IMR-90 (cell line): ENCODE data around the gene ZNF385B. TPM values are rescaled to one million over a fixed set of nuclear protein-coding genes. Genes with fewer than 3 reads are reported as not detected.

Source experiments
- ATAC-seq: fragments of 200-7000 bp; cut with Tn5 transposase; 2 replicates; pipeline ENCODE4 v1.9.1; 2020; ENCODE audit warnings: low read depth, mild to moderate bottlenecking, moderate library complexity
- BruUV-seq: library from RNA; stranded (reverse); fragments of 400-500 nt; replicated peaks from 2 replicates; lab custom pipeline; 2021; lab: Mats Ljungman, UMichigan
- CTCF ChIA-PET: fragments of 300-600 bp; formaldehyde crosslinking; extraction: SDS; loops from one replicate; lab custom pipeline; 2021; ENCODE audit warnings: antibody characterized with exemption; lab: Yijun Ruan, JAX
- POLR2A ChIA-PET: fragments of 300-600 bp; sonication (Branson Sonifier 250); formaldehyde crosslinking; loops from one replicate; lab custom pipeline; 2022; ENCODE audit warnings: antibody characterized with exemption; ENCODE audit not compliant: unreplicated experiment; lab: Charles Lee
- DNase-seq: peaks from one replicate; pipeline ENCODE4 v3.0.0; 2013
- H2AFZ ChIP-seq: replicated peaks from 2 replicates; pipeline ENCODE3; 2013; ENCODE audit warnings: low read length, mild to moderate bottlenecking; ENCODE audit not compliant: poor library complexity
- H2AK5ac ChIP-seq: 2 replicates; pipeline ENCODE4 v1.6.1; 2013; ENCODE audit warnings: low read depth, low read length, inconsistent platforms
- H2AK9ac ChIP-seq: replicated peaks from 2 replicates; pipeline ENCODE3; 2013; ENCODE audit warnings: mild to moderate bottlenecking, low read depth, low read length, moderate library complexity; ENCODE audit not compliant: poor library complexity
- H2BK120ac ChIP-seq: 2 replicates; pipeline ENCODE4 v1.6.1; 2013; ENCODE audit warnings: low read depth, low read length, inconsistent platforms
- H2BK15ac ChIP-seq: 3 replicates; pipeline ENCODE4 v1.6.1; 2013; ENCODE audit warnings: low read depth, low read length, inconsistent platforms
- H2BK20ac ChIP-seq: 2 replicates; pipeline ENCODE4 v1.6.1; 2013; ENCODE audit warnings: low read depth, mild to moderate bottlenecking, inconsistent platforms, low read length, moderate library complexity
- H2BK5ac ChIP-seq: 2 replicates; pipeline ENCODE4 v1.6.1; 2013; ENCODE audit warnings: mild to moderate bottlenecking, low read depth, low read length, inconsistent platforms; ENCODE audit not compliant: poor library complexity, severe bottlenecking
- H3K14ac ChIP-seq: replicated peaks from 2 replicates; pipeline ENCODE4 v1.6.1; 2013; ENCODE audit warnings: low read depth, low read length, inconsistent platforms
- H3K18ac ChIP-seq: 2 replicates; pipeline ENCODE4 v1.6.1; 2013; ENCODE audit warnings: low read depth, low read length, control low read depth
- H3K23ac ChIP-seq: 2 replicates; pipeline ENCODE4 v1.6.1; 2013; ENCODE audit warnings: low read depth, low read length, inconsistent platforms
- H3K27ac ChIP-seq: 2 replicates; pipeline ENCODE4 v1.5.1; 2013; ENCODE audit warnings: mild to moderate bottlenecking, control low read depth, low read length; ENCODE audit not compliant: insufficient read depth
- H3K27me3 ChIP-seq: 2 replicates; pipeline ENCODE4 v1.6.1; 2013; ENCODE audit warnings: low read length; ENCODE audit not compliant: control insufficient read depth, insufficient read depth
- H3K36me3 ChIP-seq: 2 replicates; pipeline ENCODE4 v1.6.1; 2013; ENCODE audit warnings: low read length, mixed read lengths; ENCODE audit not compliant: control insufficient read depth, insufficient read depth
- H3K4ac ChIP-seq: 2 replicates; pipeline ENCODE4 v1.6.1; 2013; ENCODE audit warnings: low read depth, low read length, inconsistent platforms
- H3K4me1 ChIP-seq: 2 replicates; pipeline ENCODE4 v1.6.1; 2013; ENCODE audit warnings: low read length, mixed read lengths; ENCODE audit not compliant: control insufficient read depth, insufficient read depth
- H3K4me2 ChIP-seq: 2 replicates; pipeline ENCODE4 v1.6.1; 2013; ENCODE audit warnings: low read depth, mild to moderate bottlenecking, control low read depth, low read length, moderate library complexity
- H3K4me3 ChIP-seq: 2 replicates; pipeline ENCODE4 v1.5.1; 2013; ENCODE audit warnings: low read depth, mild to moderate bottlenecking, control low read depth, low read length, moderate library complexity; ENCODE audit not compliant: insufficient read depth
- H3K56ac ChIP-seq: 2 replicates; pipeline ENCODE4 v1.6.1; 2013; ENCODE audit warnings: low read length, inconsistent platforms; ENCODE audit not compliant: insufficient read depth; ENCODE audit errors: extremely low read depth
- H3K79me1 ChIP-seq, 2 experiments: 2 replicates each; pipeline ENCODE4 v1.6.1; 2013; ENCODE audit warnings: low read length in 2 of 2, inconsistent platforms in 1 of 2, low read depth in 1 of 2
- H3K9ac ChIP-seq: 2 replicates; pipeline ENCODE4 v1.6.1; 2013; ENCODE audit warnings: low read depth, low read length, control low read depth
- H3K9me1 ChIP-seq: 2 replicates; pipeline ENCODE4 v1.6.1; 2013; ENCODE audit warnings: low read length, inconsistent platforms; ENCODE audit not compliant: insufficient read depth
- H3K9me3 ChIP-seq: 2 replicates; pipeline ENCODE4 v1.6.1; 2013; ENCODE audit warnings: low read length; ENCODE audit not compliant: control insufficient read depth, insufficient read depth
- H4K20me1 ChIP-seq: 2 replicates; pipeline ENCODE4 v1.6.1; 2013; ENCODE audit warnings: low read length, inconsistent platforms; ENCODE audit not compliant: insufficient read depth
- H4K5ac ChIP-seq: 2 replicates; pipeline ENCODE4 v1.6.1; 2013; ENCODE audit warnings: mild to moderate bottlenecking, low read depth, low read length, control low read depth
- H4K8ac ChIP-seq, 2 experiments: 2 replicates each; pipeline ENCODE4 v1.6.1; 2013; ENCODE audit warnings: low read depth in 2 of 2, low read length in 2 of 2, control low read depth in 1 of 2, inconsistent platforms in 1 of 2
- H4K91ac ChIP-seq: 2 replicates; pipeline ENCODE4 v1.6.1; 2013; ENCODE audit warnings: low read depth, low read length, inconsistent platforms; ENCODE audit not compliant: insufficient read depth
- BHLHE40 ChIP-seq: fragments of 150-350 bp; IDR thresholded peaks from 2 replicates; pipeline ENCODE4 v1.6.1; 2016; ENCODE audit warnings: mild to moderate bottlenecking, low read depth, low read length
- CEBPB ChIP-seq: IDR thresholded peaks from 2 replicates; pipeline ENCODE4 v1.6.1; 2012; ENCODE audit warnings: low read depth, low read length, improper control_type of control experiment
- CHD1 ChIP-seq: IDR thresholded peaks from 2 replicates; pipeline ENCODE4 v1.6.1; 2012; ENCODE audit warnings: low read depth, low read length, improper control_type of control experiment
- FOS ChIP-seq: fragments of 150-350 bp; IDR thresholded peaks from 2 replicates; pipeline ENCODE4 v1.6.1; 2016; ENCODE audit warnings: low read depth, low read length
- MAFK ChIP-seq: IDR thresholded peaks from 2 replicates; pipeline ENCODE4 v1.6.1; 2012; ENCODE audit warnings: low read depth, low read length, improper control_type of control experiment
- MAZ ChIP-seq: IDR thresholded peaks from 2 replicates; pipeline ENCODE4 v1.6.1; 2012; ENCODE audit warnings: low read depth, mild to moderate bottlenecking, low read length, improper control_type of control experiment, moderate library complexity, borderline replicate concordance
- MXI1 ChIP-seq: IDR thresholded peaks from 2 replicates; pipeline ENCODE4 v1.6.1; 2012; ENCODE audit warnings: low read depth, mild to moderate bottlenecking, low read length, moderate library complexity, borderline replicate concordance
- NFE2L2 ChIP-seq: fragments of 150-350 bp; IDR thresholded peaks from 2 replicates; pipeline ENCODE4 v1.6.1; 2016; ENCODE audit warnings: low read depth, mild to moderate bottlenecking, low read length
- POLR2A ChIP-seq: IDR thresholded peaks from 2 replicates; pipeline ENCODE4 v1.6.1; 2012; ENCODE audit warnings: mild to moderate bottlenecking, low read depth, low read length
- RAD21 ChIP-seq: IDR thresholded peaks from 2 replicates; pipeline ENCODE4 v1.6.1; 2012; ENCODE audit warnings: low read length, improper control_type of control experiment
- RCOR1 ChIP-seq: IDR thresholded peaks from 2 replicates; pipeline ENCODE4 v1.6.1; 2012; ENCODE audit warnings: mild to moderate bottlenecking, low read length, improper control_type of control experiment; ENCODE audit not compliant: insufficient replicate concordance
- RFX5 ChIP-seq: IDR thresholded peaks from 2 replicates; pipeline ENCODE4 v1.8.0; 2012; ENCODE audit warnings: low read depth, mild to moderate bottlenecking, low read length, moderate library complexity
- SMC3 ChIP-seq: fragments of 150-350 bp; IDR thresholded peaks from 2 replicates; pipeline ENCODE4 v1.6.1; 2016; ENCODE audit warnings: low read depth, mild to moderate bottlenecking, antibody characterized with exemption, low read length, moderate library complexity
- WGBS, 2 experiments: methylation state at CpG; one replicate each; pipeline versions ENCODE4 v1.1.5 to v1.1.7; 2013; ENCODE audit warnings: missing lambda C conversion rate in 2 of 2; ENCODE audit not compliant: insufficient read length in 1 of 2; ENCODE audit errors: extremely low coverage in 2 of 2; 5-methylcytosine and 5-hydroxymethylcytosine counted together
- dilution Hi-C: fragments of 300-500 bp; cut with HindIII; formaldehyde crosslinking; loops from one replicate; pipeline ENCODE4 v1.14.3; 2018; ENCODE audit warnings: low sequenced_read_pairs; ENCODE audit not compliant: unreplicated experiment
- in situ Hi-C: fragments of 300-500 bp; cut with MboI; formaldehyde crosslinking; loops from 3 replicates; pipeline ENCODE4 v1.14.3; 2019; ENCODE audit warnings: low sequenced_read_pairs, inconsistent platforms, mixed read lengths
- intact Hi-C: fragments of 100-400 bp; cut with micrococcal nuclease; formaldehyde crosslinking; loops from 2 replicates; pipeline ENCODE4 v1.10.0; 2022
- polyA plus RNA-seq, 3 experiments: library from polyadenylated mRNA; depleted of rRNA; stranded (reverse); fragments of >200 nt; gene quantifications; 2 replicates each; pipeline ENCODE4 v1.2.3, GENCODE V29; 2012; ENCODE audit warnings: low replicate concordance in 1 of 3
- total RNA-seq: library from RNA; depleted of rRNA; stranded (reverse); fragments of >200 nt; gene quantifications from 2 replicates; pipeline ENCODE4 v1.2.3, GENCODE V29; 2012
- TF ChIP-seq, protein P1 (sequence below): fragments of 150-350 bp; IDR thresholded peaks from 2 replicates; pipeline ENCODE4 v1.6.1; 2017; ENCODE audit warnings: mild to moderate bottlenecking, antibody characterized with exemption, low read length, low read depth
- TF ChIP-seq, protein P2 (sequence below): fragments of 150-350 bp; IDR thresholded peaks from 2 replicates; pipeline ENCODE4 v1.6.1; 2016; ENCODE audit warnings: low read depth, mild to moderate bottlenecking, low read length, moderate library complexity, borderline replicate concordance
- TF ChIP-seq, protein P3 (sequence below): conservative IDR thresholded peaks from 2 replicates; pipeline ENCODE4 v1.5.1; 2012; ENCODE audit warnings: mild to moderate bottlenecking, low read depth, low read length, improper control_type of control experiment

The ZNF385B gene
- total and polyA plus RNA-seq, 2 of the 4 experiments (the other 2 are of a cell fraction) = not detected

DNA sequence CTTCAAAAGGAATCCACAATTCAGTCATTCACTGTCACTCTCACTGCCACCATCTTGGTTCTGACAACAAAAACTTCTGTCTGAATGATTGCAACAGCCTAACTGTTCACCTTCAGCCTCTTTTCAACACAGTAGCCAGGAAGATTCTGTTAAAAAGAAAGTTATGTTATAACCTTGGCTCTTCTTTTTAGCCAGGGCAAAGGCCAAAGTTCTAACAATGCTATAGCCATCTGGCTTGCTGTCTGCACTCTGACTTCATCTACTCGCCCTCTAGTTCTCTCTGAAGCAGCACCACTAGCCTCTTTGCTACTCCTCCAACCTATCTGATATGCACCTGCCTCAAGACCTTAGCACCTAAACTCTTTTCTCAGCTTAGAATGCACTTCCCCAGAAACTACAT is 158.5 kb downstream of the ZNF385B start:
- Histone ChIP-seq H4K91ac (no peak overlapping the region), H3K4me3 (no peak overlapping the region), H3K4me2 (no peak overlapping the region), H2AFZ (no peak overlapping the region), H3K27me3 (no peaks in the 10 kb centered on the region; the same call in 1 of the 2 replicates), H2BK5ac (no peak overlapping the region), H2AK9ac (no peak overlapping the region), H3K36me3 (no peaks in the 10 kb centered on the region), H4K8ac (no peak overlapping the region), H3K4ac (no peak overlapping the region), H2AK5ac (no peak overlapping the region), H4K5ac (no peak overlapping the region), H3K9ac (no peak overlapping the region), H2BK120ac (no peak overlapping the region), H3K9me3 (no peaks in the 10 kb centered on the region), H3K23ac (no peak overlapping the region), H3K79me1 (no peaks in the 10 kb centered on the region), H2BK15ac (no peak overlapping the region; the same call in 2 of the 3 replicates), H3K14ac (no peak overlapping the region), H3K18ac (no peak overlapping the region), H3K4me1 (peaks cover 2% of the 10 kb centered on the region; the same call in 1 of the 2 replicates), H3K27ac (no peak overlapping the region), H2BK20ac (no peak overlapping the region), H3K9me1 (no peaks in the 10 kb centered on the region), H3K56ac (no peak overlapping the region), H4K20me1 (no peaks in the 10 kb centered on the region)
- DNase-seq = no peak
- dilution Hi-C loops (no loop called here), intact Hi-C loops (no loop called here), in situ Hi-C loops (no loop called here)
- POLR2A ChIA-PET = no interaction called here
- BruUV-seq = no TSS peak
- 75% methylated on average over 1 of the region's 1 CpG; no CpG with 5 or more reads in 1 of the 2 experiments for WGBS, 2 experiments
- CTCF ChIA-PET = no interaction called here
- no peak for TF ChIP-seq BHLHE40
- no peak for TF ChIP-seq POLR2A
- no peak for TF ChIP-seq SMC3
- TF ChIP-seq, protein P1, sequence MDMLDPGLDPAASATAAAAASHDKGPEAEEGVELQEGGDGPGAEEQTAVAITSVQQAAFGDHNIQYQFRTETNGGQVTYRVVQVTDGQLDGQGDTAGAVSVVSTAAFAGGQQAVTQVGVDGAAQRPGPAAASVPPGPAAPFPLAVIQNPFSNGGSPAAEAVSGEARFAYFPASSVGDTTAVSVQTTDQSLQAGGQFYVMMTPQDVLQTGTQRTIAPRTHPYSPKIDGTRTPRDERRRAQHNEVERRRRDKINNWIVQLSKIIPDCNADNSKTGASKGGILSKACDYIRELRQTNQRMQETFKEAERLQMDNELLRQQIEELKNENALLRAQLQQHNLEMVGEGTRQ = no peak
- no peak for TF ChIP-seq MAZ
- no peak for TF ChIP-seq NFE2L2
- no peak for TF ChIP-seq CEBPB
- no peak for TF ChIP-seq MXI1
- TF ChIP-seq RFX5 = no peak
- no peak for TF ChIP-seq RCOR1
- no peak for TF ChIP-seq RAD21
- TF ChIP-seq, protein P2, sequence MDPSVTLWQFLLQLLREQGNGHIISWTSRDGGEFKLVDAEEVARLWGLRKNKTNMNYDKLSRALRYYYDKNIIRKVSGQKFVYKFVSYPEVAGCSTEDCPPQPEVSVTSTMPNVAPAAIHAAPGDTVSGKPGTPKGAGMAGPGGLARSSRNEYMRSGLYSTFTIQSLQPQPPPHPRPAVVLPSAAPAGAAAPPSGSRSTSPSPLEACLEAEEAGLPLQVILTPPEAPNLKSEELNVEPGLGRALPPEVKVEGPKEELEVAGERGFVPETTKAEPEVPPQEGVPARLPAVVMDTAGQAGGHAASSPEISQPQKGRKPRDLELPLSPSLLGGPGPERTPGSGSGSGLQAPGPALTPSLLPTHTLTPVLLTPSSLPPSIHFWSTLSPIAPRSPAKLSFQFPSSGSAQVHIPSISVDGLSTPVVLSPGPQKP = no peak
- TF ChIP-seq FOS = no peak
- no peak for TF ChIP-seq MAFK
- TF ChIP-seq, protein P3, sequence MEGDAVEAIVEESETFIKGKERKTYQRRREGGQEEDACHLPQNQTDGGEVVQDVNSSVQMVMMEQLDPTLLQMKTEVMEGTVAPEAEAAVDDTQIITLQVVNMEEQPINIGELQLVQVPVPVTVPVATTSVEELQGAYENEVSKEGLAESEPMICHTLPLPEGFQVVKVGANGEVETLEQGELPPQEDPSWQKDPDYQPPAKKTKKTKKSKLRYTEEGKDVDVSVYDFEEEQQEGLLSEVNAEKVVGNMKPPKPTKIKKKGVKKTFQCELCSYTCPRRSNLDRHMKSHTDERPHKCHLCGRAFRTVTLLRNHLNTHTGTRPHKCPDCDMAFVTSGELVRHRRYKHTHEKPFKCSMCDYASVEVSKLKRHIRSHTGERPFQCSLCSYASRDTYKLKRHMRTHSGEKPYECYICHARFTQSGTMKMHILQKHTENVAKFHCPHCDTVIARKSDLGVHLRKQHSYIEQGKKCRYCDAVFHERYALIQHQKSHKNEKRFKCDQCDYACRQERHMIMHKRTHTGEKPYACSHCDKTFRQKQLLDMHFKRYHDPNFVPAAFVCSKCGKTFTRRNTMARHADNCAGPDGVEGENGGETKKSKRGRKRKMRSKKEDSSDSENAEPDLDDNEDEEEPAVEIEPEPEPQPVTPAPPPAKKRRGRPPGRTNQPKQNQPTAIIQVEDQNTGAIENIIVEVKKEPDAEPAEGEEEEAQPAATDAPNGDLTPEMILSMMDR = no peak
- no peak for TF ChIP-seq CHD1
- ATAC-seq = no peak
